Vagina (tissue), 2 donors: ENCODE data around the gene ZNF423.

Source experiments
- POLR2A ChIP-seq, 2 donors: fragments of 450-650 bp; IDR thresholded peaks; one replicate each; pipeline ENCODE4 v1.6.1; 2017; ENCODE audit warnings: antibody characterized with exemption in 2 of 2, mild to moderate bottlenecking in 2 of 2, moderate library complexity in 2 of 2
- POLR2AphosphoS5 ChIP-seq, 2 donors: sonication (generic); formaldehyde crosslinking; IDR thresholded peaks; one replicate each; pipeline ENCODE4 v1.9.0; 2017; ENCODE audit warnings: antibody characterized with exemption in 2 of 2, mild to moderate bottlenecking in 2 of 2, low read depth in 1 of 2; ENCODE audit not compliant: insufficient read depth in 1 of 2
- TF ChIP-seq, protein P1 (sequence below), 3 experiments: fragments of 450-650 bp in 2 of 3; fragments of 200-600 bp in 1 of 3; sonication (generic) in 1 of 3; IDR thresholded peaks; one replicate each; pipeline ENCODE4 v1.5.1; 2017 to 2019; ENCODE audit warnings: antibody characterized with exemption in 3 of 3, mild to moderate bottlenecking in 2 of 3, moderate library complexity in 2 of 3

DNA sequence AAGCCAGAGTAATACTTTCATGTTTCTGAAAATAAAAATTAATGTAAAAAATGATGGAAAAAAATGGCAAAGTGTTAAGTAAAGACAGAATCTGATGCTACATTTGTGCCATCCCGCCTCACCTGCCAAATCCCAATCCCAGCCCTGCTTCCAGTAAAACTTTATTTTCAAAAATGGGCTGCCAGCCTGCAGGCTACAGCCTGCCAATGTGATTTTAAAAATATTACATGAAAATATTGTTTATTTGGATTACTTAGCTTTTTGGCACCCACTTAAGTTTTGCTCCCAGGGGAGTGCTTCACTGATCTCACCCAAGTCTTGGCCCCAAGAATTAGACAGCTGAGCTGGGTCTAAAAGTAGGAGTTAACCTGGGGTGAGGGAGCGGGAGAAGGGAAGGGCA, 369.5 kb downstream of the ZNF423 start:
- TF ChIP-seq POLR2A (IDR thresholded peaks at IDR 0.05): no peak
- TF ChIP-seq, protein P1, sequence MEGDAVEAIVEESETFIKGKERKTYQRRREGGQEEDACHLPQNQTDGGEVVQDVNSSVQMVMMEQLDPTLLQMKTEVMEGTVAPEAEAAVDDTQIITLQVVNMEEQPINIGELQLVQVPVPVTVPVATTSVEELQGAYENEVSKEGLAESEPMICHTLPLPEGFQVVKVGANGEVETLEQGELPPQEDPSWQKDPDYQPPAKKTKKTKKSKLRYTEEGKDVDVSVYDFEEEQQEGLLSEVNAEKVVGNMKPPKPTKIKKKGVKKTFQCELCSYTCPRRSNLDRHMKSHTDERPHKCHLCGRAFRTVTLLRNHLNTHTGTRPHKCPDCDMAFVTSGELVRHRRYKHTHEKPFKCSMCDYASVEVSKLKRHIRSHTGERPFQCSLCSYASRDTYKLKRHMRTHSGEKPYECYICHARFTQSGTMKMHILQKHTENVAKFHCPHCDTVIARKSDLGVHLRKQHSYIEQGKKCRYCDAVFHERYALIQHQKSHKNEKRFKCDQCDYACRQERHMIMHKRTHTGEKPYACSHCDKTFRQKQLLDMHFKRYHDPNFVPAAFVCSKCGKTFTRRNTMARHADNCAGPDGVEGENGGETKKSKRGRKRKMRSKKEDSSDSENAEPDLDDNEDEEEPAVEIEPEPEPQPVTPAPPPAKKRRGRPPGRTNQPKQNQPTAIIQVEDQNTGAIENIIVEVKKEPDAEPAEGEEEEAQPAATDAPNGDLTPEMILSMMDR (IDR thresholded peaks at IDR 0.05): no peak
- no peak for TF ChIP-seq POLR2AphosphoS5 (IDR thresholded peaks at IDR 0.05; ENCODE audit: insufficient read depth in 1 of 2, low read depth in 1 of 2)
